T-helper 2 cell treated with Interferon-gamma antibody and Interleukin-4, amounts not matched to agents 5 μg/mL and 100 μg/mL, for 36 hours (primary cell): ENCODE data around the gene THYN1.
"Not testable (repeated sequence)": the region's sequence is repeated elsewhere in the genome, so short reads cannot be mapped to it uniquely, and the experiment has no call there.

Source experiments
- DNase-seq: peaks from one replicate; pipeline ENCODE4 v3.0.0; 2021; ENCODE audit warnings: low spot score
- H3K27ac Mint-ChIP-seq: one replicate; pipeline ENCODE4 v1.8.0; 2021; ENCODE audit warnings: mild to moderate bottlenecking, mixed read lengths
- H3K27me3 Mint-ChIP-seq: one replicate; pipeline ENCODE4 v1.8.0; 2021; ENCODE audit warnings: low read depth, mixed read lengths
- H3K36me3 Mint-ChIP-seq: one replicate; pipeline ENCODE4 v1.8.0; 2021; ENCODE audit warnings: low read depth, mixed read lengths
- H3K4me1 Mint-ChIP-seq: one replicate; pipeline ENCODE4 v1.8.0; 2021; ENCODE audit warnings: low read depth, mixed read lengths
- H3K4me3 Mint-ChIP-seq: one replicate; pipeline ENCODE4 v1.8.0; 2022; ENCODE audit warnings: mild to moderate bottlenecking, moderate library complexity, mixed read lengths
- H3K9me3 Mint-ChIP-seq: one replicate; pipeline ENCODE4 v1.8.0; 2021; ENCODE audit warnings: mixed read lengths

The THYN1 gene

DNA sequence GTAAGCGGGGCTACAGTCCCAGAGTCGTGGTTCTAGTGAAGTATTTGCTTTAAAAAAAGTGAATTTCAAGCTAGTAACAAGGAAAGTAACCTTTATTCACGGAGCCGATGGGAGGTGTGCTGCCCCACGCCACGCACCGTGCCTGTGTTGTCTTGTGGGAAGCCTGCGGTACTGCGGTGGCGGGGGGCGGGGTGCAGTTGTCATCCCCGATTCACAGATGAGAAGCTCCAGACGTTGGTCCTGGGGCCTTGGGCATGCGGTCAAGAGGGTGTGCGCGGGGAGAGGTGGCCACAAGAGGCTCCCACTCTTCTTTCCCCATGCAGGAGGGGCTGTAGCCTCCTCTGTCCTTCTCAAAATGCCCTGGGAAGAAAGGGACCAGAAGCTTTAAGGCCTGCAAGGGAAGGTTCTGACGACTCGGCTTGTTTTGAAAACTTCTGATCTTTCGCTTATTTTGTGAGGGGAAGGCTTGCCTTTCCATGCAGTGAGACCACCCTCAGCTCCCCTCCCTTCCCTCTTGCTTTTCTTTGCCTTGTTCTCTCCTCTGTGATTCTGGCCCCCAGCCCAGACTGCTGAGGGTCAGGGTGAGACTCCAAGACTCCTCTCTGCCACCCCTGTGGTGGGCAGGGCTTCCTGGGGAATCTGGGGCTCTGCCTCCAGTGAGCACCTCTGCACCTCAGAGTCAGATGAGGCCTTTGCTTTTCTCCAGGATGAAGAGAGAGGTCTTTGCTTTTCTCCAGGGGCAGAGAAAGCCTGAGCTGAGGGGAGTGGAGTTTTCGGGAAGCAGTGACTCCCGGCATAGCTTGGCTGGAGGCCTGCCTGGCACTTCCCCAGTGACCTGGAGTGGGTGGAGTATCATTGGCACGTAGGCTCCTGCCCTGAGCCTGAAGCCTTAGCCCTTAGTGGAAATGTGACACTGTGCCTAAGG, 29.2 kb upstream of the THYN1 start:
- Mint-ChIP-seq H3K4me1 (peaks cover 14% of the 10 kb centered on the region), H3K9me3 (peaks cover 7% of the 10 kb centered on the region), H3K4me3 (no peak overlapping the region), H3K27ac (no peak overlapping the region), H3K27me3 (no peaks in the 10 kb centered on the region), H3K36me3 (peaks cover 13% of the 10 kb centered on the region)
- DNase-seq, result peak; percentile 2

DNA sequence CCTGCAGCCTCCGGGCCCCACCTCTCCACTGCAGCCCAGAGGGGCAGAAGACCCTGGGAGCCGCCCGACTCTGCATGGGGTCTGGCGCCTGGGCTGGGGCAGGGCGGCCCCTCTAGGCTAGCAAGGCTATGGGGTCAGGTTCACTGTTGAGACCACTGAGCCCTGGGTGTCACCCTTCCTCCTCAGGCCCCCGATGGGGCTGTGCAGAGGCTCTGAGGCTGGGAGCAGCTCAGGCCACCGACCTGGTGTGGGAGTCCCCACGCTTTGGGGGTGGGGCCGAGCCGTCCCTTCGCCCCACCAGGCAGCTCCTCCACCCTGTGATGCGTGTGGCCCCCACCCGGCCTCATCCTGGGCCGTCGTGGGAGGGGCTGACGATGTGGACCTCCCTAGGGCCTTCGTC, 28.5 kb upstream of the THYN1 start:
- not testable (repeated sequence) for H3K4me3 Mint-ChIP-seq, DNase-seq, H3K9me3 Mint-ChIP-seq, H3K27me3 Mint-ChIP-seq, H3K27ac Mint-ChIP-seq
- Mint-ChIP-seq H3K36me3 (peaks cover 15% of the 10 kb centered on the region), H3K4me1 (peaks cover 17% of the 10 kb centered on the region)

- Mint-ChIP-seq H3K4me1 (peaks cover 30% of the 10 kb centered on the region), H3K36me3 (peaks cover 17% of the 10 kb centered on the region), H3K9me3 (peaks cover 7% of the 10 kb centered on the region), H3K4me3 (no peak overlapping the region), H3K27me3 (peaks cover 2% of the 10 kb centered on the region), H3K27ac (no peak overlapping the region)
- no peak for DNase-seq
These were observed 25.2 kb upstream of the THYN1 start for GRCh38 chr11:134278356-134278755.

GRCh38 chr11:134277183-134278001, 24.2 kb upstream of the THYN1 start:
- peak overlapping the region; percentile 63 for H3K27ac Mint-ChIP-seq

GRCh38 chr11:134276396-134277182, 23.4 kb upstream of the THYN1 start:
- Mint-ChIP-seq H3K27me3 (peaks cover 2% of the 10 kb centered on the region), H3K36me3 (peaks cover 23% of the 10 kb centered on the region)

More at GRCh38 chr11:134277183-134278001, 24.2 kb upstream of the THYN1 start:
- H3K4me3 Mint-ChIP-seq, result peak overlapping the region; percentile 82
- H3K4me1 Mint-ChIP-seq, result peaks cover 40% of the 10 kb centered on the region
- peaks cover 2% of the 10 kb centered on the region for H3K27me3 Mint-ChIP-seq
- no peak for DNase-seq
- peaks cover 7% of the 10 kb centered on the region for H3K9me3 Mint-ChIP-seq
- peaks cover 21% of the 10 kb centered on the region for H3K36me3 Mint-ChIP-seq

DNA sequence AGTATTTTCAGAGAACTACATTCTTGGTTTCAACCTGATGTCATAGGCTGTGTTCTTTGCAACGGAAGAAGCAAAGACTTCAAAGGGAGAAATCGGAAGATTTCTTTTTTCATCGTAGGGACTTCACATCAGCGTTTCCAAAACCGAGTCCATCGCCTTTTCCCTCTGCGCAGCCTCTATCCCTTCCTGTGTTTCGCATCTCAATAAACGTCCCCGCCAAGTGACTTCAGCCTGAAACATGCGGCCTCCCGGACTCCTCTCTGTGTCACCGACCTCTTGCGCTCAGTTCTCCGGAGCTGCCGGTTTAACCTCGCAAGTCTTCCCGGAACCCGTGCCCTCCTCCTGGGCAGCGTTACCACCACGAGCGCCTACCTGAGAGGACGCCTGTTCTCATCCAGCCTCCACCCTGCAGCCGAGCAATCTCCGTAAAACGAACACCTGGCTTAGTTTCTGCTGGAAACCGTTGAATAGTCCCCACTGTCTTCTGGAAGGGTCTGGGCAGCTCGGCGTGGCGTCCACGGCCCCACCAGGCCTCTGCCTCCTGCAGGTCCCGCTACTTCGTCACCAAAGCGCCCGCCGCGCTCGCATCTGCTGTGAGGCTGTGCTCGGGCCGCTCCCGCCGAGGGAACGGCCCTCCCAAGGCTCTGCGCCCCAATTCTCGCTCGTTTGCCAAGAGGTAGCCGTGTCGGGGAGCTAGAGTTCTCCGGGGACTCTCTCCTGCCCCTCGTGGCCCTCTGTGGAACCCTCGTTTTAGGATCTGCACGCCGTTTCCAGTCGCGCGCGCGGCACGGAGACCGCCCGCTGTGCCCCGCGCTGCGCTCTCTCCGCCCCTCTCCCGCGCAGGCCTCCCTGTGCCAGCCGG, 22.6 kb upstream of the THYN1 start, which contains the start of gene GLB1L3:
GLB1L3 (plus strand) TSS at position 846 of the 862 bp plus-strand sequence. CDS start 362 bp downstream, outside the sequence.
- Mint-ChIP-seq H3K27ac (peak within 1 kb of the TSS; percentile 87), H3K27me3 (peaks cover 2% of the 10 kb centered on the region), H3K4me3 (peak within 1 kb of the TSS; percentile 89), H3K4me1 (peaks cover 53% of the 10 kb centered on the region), H3K36me3 (peaks cover 27% of the 10 kb centered on the region), H3K9me3 (peaks cover 7% of the 10 kb centered on the region)
- peak; percentile 79 for DNase-seq

More at GRCh38 chr11:134276396-134277182, 23.4 kb upstream of the THYN1 start:
- H3K4me3 Mint-ChIP-seq, result peak overlapping the region; percentile 89
- DNase-seq, result no peak
- peaks cover 7% of the 10 kb centered on the region for H3K9me3 Mint-ChIP-seq
- peak overlapping the region; percentile 87 for H3K27ac Mint-ChIP-seq
- H3K4me1 Mint-ChIP-seq, result peaks cover 45% of the 10 kb centered on the region

DNA sequence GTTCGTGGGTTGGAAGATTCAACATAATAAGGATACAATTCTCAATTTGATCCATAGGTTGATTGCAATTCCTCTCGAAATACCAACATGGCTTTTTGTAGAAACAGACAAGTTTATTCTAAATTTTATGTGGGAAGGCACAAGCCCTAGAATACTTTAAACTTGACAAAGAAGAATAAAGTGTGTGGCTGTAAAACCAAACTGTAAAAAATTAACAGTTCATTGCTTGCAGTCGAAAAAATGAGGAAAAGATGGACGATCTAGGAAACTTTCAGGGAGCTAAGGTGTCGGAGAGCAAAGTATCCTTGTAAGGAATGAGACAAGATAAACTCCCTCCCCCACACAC, 22.0 kb upstream of the THYN1 start:
- no peak for DNase-seq
- Mint-ChIP-seq H3K4me3 (peak overlapping the region; percentile 89), H3K9me3 (peaks cover 7% of the 10 kb centered on the region), H3K27ac (peak overlapping the region; percentile 87), H3K27me3 (peaks cover 2% of the 10 kb centered on the region), H3K4me1 (peaks cover 57% of the 10 kb centered on the region), H3K36me3 (peaks cover 29% of the 10 kb centered on the region)

DNA sequence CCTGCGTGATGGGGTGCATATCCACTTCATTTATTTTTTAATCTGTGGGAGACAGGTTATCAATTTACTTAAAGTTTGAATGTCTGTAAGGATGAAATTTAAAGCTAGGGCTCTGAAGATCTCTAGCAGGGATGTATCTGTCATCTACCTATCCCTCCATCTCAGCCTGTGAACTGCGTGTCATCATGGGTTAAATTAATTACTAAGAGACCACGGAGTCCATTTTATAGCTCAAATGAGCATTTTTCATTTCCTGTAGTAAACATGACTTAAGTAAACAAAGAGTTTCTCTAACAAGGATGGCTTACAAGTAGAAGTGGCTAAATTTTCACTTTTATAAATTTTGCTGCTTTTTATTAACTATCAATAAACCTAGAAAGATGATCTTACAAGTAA, 20.2 kb upstream of the THYN1 start:
- DNase-seq, result no peak
- peaks cover 48% of the 10 kb centered on the region for H3K4me1 Mint-ChIP-seq
- peaks cover 21% of the 10 kb centered on the region for H3K36me3 Mint-ChIP-seq
- peaks cover under 1% of the 10 kb centered on the region for H3K9me3 Mint-ChIP-seq
- peak overlapping the region; percentile 41 for H3K27ac Mint-ChIP-seq
- H3K4me3 Mint-ChIP-seq, result peak overlapping the region; percentile 89
- H3K27me3 Mint-ChIP-seq, result peaks cover 2% of the 10 kb centered on the region

GRCh38 chr11:134272381-134273316, 19.5 kb upstream of the THYN1 start:
- peak overlapping the region; percentile 89 for H3K4me3 Mint-ChIP-seq
- H3K4me1 Mint-ChIP-seq, result peaks cover 54% of the 10 kb centered on the region
- H3K36me3 Mint-ChIP-seq, result peaks cover 22% of the 10 kb centered on the region
- peak overlapping the region; percentile 41 for H3K27ac Mint-ChIP-seq
- H3K27me3 Mint-ChIP-seq, result peaks cover 2% of the 10 kb centered on the region
- no peaks in the 10 kb centered on the region for H3K9me3 Mint-ChIP-seq
- DNase-seq, result no peak

DNA sequence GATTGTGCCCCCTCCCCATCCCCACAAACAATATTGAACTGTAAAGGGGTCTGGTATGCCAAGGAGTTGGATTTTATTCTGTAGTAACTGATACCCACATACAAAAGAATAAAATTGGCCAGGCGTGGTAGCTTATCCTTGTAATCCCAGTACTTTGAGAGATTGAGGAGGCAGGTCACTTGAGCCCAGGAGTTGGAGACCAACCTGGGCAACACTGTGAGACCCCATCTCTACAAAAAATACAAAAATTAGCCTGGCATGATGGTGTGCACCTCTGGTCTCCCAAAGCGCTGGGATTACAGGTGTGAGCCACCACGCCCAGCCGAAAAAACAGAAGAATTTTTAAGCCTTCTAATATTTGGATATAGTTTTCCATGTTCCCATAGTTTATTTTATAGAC, 18.8 kb upstream of the THYN1 start:
- peaks cover 20% of the 10 kb centered on the region for H3K36me3 Mint-ChIP-seq
- H3K4me3 Mint-ChIP-seq, result no peak overlapping the region
- H3K27me3 Mint-ChIP-seq, result no peaks in the 10 kb centered on the region
- DNase-seq, result no peak
- H3K27ac Mint-ChIP-seq, result no peak overlapping the region
- peaks cover 51% of the 10 kb centered on the region for H3K4me1 Mint-ChIP-seq
- no peaks in the 10 kb centered on the region for H3K9me3 Mint-ChIP-seq

GRCh38 chr11:134270250-134270714, 17.1 kb upstream of the THYN1 start:
- Mint-ChIP-seq H3K27me3 (no peaks in the 10 kb centered on the region), H3K9me3 (no peaks in the 10 kb centered on the region), H3K36me3 (peaks cover 24% of the 10 kb centered on the region), H3K4me3 (peak overlapping the region; percentile 71), H3K4me1 (peaks cover 60% of the 10 kb centered on the region), H3K27ac (peak overlapping the region; percentile 89)
- DNase-seq, result peak; percentile 33

DNA sequence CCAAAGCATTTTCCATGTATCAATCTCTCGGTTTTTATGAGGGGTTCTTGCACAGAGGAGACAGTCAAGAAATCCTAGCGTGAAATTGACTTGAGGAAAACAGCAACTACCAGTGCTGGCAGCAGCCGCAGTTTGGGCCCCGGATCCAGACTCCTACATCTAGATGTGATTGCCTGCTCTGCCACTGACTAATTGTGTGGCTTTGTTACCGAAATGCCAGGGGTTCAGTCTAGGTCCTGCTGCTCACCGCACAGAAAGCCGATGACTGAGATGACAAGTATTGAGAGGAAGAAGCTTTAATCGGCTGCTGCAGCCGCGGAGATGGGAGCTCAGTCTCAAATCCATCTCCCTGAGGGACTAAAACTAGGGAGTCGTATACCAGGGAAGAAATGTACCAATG, 14.8 kb upstream of the THYN1 start:
- peaks cover 25% of the 10 kb centered on the region for H3K36me3 Mint-ChIP-seq
- H3K27me3 Mint-ChIP-seq, result no peaks in the 10 kb centered on the region
- no peaks in the 10 kb centered on the region for H3K9me3 Mint-ChIP-seq
- no peak overlapping the region for H3K4me3 Mint-ChIP-seq
- no peak for DNase-seq
- H3K27ac Mint-ChIP-seq, result no peak overlapping the region
- peaks cover 46% of the 10 kb centered on the region for H3K4me1 Mint-ChIP-seq
